Retinal pigment epithelial cell (primary cell): ENCODE measurements around the gene DNAH17.

Experiments
- DNase-seq: peaks from one replicate; pipeline ENCODE4 v3.0.0-alpha.2; 2010; ENCODE audit warnings: low read depth
- H3K4me3 ChIP-seq: 2 replicates; pipeline ENCODE4 v1.5.1; 2011; ENCODE audit warnings: mild to moderate bottlenecking, low read length, control low read depth, moderate library complexity
- CTCF ChIP-seq: conservative IDR thresholded peaks from 2 replicates; pipeline ENCODE4 v1.5.1; 2011; ENCODE audit warnings: low read depth, low read length, control low read depth, inconsistent platforms

The DNAH17 gene

DNA sequence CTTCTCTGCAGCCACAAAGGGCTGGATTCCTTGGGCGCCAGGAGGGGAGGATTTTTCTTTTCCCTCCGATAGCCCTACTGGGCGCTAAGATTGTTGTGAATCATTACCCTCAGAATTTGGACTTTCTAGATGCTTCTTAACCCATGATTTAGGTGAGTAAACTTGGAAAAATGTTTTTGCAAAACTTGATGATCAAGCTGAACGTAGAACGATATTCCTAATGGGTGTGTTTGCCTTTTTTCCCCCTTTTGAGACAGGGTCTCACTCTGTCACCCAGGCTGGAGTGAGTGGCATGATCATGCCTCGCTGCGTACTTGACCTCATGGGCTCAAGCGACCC, 155.0 kb downstream of the DNAH17 start:
- no peak for TF ChIP-seq CTCF
- no peak overlapping the region for H3K4me3 ChIP-seq
- no peak for DNase-seq

- peak; percentile 99 for TF ChIP-seq CTCF
- H3K4me3 ChIP-seq = no peak overlapping the region
- DNase-seq = peak; percentile 19
These were observed 155.5 kb downstream of the DNAH17 start for GRCh38 chr17:78421534-78422266.

DNA sequence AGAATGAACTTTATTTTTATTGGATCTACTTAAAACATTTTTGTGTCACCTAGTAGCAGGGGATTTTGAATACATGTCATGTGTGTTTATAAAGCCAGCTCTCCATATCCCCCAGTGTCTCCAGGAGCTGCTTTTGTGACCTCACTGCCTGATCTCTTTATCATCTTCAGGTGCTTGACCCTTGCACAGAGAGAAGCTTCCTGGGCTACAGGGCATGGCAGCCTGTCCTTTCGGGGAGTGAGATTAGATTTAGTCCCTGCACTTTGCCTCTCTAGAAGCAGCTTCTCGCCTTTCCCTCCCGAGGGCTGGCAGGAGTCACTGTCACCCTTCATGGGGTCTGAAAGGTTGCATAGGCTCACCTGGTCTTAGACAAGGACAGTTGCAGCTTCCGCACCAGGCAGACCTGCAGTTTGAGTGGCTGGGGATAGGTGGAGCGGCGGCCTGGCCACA, 156.1 kb downstream of the DNAH17 start:
- no peak for DNase-seq
- H3K4me3 ChIP-seq = no peak overlapping the region
- no peak for TF ChIP-seq CTCF

- TF ChIP-seq CTCF = no peak
- no peak overlapping the region for H3K4me3 ChIP-seq
- no peak for DNase-seq
These were observed 157.0 kb downstream of the DNAH17 start for GRCh38 chr17:78419970-78420815.

GRCh38 chr17:78418326-78419026, 158.7 kb downstream of the DNAH17 start:
- DNase-seq = no peak
- TF ChIP-seq CTCF = no peak

GRCh38 chr17:78417531-78417909, 159.7 kb downstream of the DNAH17 start:
- no peak for TF ChIP-seq CTCF
- no peak overlapping the region for H3K4me3 ChIP-seq
- DNase-seq = no peak

More at GRCh38 chr17:78418326-78419026, 158.7 kb downstream of the DNAH17 start:
- H3K4me3 ChIP-seq = no peak overlapping the region
